Lower lobe of right lung (tissue), 2 donors: Measurements from ENCODE around the gene RIPK4. TPM values are rescaled to one million over a fixed set of nuclear protein-coding genes. Genes with fewer than 3 reads are reported as not detected.

Source experiments
- ATAC-seq, 2 donors: fragments of 200-7000 bp; cut with Tn5 transposase; one replicate each; pipeline ENCODE4 v1.9.1; 2020 to 2022; ENCODE audit warnings: mild to moderate bottlenecking in 2 of 2, moderate library complexity in 2 of 2
- DNase-seq: peaks from one replicate; pipeline ENCODE4 v3.0.0-alpha.2; 2020
- H3K27ac ChIP-seq: fragments of 200-600 bp; one replicate; pipeline ENCODE4 v1.8.0; 2022
- H3K27me3 ChIP-seq: fragments of 200-600 bp; one replicate; pipeline ENCODE4 v1.8.0; 2022; ENCODE audit warnings: low read depth
- H3K36me3 ChIP-seq: fragments of 200-600 bp; one replicate; pipeline ENCODE4 v1.8.0; 2022; ENCODE audit warnings: mild to moderate bottlenecking
- H3K4me1 ChIP-seq: fragments of 200-600 bp; one replicate; pipeline ENCODE4 v1.8.0; 2022
- H3K4me3 ChIP-seq: fragments of 200-600 bp; one replicate; pipeline ENCODE4 v1.8.0; 2022; ENCODE audit warnings: mild to moderate bottlenecking
- H3K9me3 ChIP-seq: fragments of 200-600 bp; one replicate; pipeline ENCODE4 v1.8.0; 2022
- intact Hi-C: fragments of 100-400 bp; cut with DNase I; formaldehyde crosslinking; loops from one replicate; pipeline ENCODE4 v1.11.0; 2022
- total RNA-seq: library from RNA; stranded (reverse); fragmentation: NEBNext Ultra II Directional; extraction: Animal tissue kit (Norgen Biotek cat#: 25700); gene quantifications from one replicate; pipeline ENCODE4 v1.2.1, GENCODE V29; 2021
- TF ChIP-seq, protein P1 (sequence below): fragments of 200-600 bp; IDR thresholded peaks from one replicate; pipeline ENCODE4 v1.8.0; 2022; ENCODE audit warnings: antibody characterized with exemption, mild to moderate bottlenecking
- donor health status: DM: no; HTN: yes; CAD: no; lungs with severe emphysema.

RIPK4 gene
- total RNA-seq, 1 donor from 2014 or later, result 8.7 TPM

DNA sequence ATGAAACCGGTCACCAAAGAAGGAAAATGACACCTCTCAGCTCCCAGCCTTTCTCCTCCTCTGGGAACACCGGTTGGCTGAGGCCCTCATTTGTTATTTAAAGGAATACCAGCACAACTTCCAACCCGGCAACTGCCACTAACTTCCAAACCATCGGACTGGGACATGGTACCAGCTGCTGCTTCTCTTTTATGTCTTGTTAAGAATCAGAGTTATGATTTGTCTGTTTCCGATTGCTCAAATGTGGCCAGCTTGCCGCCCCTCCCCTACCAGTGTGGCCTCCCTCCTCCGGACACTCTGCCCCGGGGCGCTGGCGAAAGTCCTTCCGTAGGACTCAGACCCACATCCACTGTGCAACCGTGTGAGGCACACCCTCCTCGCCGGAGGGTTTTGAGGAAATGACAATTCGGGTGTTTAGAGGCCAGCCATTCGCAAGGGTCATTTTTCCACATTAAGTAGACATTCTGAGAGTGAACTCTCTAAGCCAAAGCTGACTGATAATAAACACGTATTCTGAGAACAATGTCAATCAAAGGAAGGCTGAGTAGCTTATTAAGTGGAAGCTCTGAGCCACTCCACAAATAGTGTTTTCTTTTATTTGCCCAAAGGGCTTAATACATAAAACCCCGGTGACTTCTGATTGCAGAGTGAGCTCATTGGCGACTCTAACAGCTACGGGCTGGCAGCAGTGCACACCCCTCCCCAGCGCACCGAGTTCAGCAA lies 5.5 kb downstream of the RIPK4 start:
- peaks cover 3% of the 10 kb centered on the region for H3K36me3 ChIP-seq
- H3K4me1 ChIP-seq, result peaks cover 49% of the 10 kb centered on the region
- TF ChIP-seq, protein P1, sequence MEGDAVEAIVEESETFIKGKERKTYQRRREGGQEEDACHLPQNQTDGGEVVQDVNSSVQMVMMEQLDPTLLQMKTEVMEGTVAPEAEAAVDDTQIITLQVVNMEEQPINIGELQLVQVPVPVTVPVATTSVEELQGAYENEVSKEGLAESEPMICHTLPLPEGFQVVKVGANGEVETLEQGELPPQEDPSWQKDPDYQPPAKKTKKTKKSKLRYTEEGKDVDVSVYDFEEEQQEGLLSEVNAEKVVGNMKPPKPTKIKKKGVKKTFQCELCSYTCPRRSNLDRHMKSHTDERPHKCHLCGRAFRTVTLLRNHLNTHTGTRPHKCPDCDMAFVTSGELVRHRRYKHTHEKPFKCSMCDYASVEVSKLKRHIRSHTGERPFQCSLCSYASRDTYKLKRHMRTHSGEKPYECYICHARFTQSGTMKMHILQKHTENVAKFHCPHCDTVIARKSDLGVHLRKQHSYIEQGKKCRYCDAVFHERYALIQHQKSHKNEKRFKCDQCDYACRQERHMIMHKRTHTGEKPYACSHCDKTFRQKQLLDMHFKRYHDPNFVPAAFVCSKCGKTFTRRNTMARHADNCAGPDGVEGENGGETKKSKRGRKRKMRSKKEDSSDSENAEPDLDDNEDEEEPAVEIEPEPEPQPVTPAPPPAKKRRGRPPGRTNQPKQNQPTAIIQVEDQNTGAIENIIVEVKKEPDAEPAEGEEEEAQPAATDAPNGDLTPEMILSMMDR, result no peak
- H3K4me3 ChIP-seq, result peak overlapping the region; percentile 24
- DNase-seq (peak; percentile 90), ATAC-seq (peak; percentile 82 to 91)
- peaks cover 43% of the 10 kb centered on the region for H3K27me3 ChIP-seq
- H3K27ac ChIP-seq, result peak overlapping the region; percentile 78
- H3K9me3 ChIP-seq, result no peaks in the 10 kb centered on the region
- intact Hi-C loops, result no loop called here

DNA sequence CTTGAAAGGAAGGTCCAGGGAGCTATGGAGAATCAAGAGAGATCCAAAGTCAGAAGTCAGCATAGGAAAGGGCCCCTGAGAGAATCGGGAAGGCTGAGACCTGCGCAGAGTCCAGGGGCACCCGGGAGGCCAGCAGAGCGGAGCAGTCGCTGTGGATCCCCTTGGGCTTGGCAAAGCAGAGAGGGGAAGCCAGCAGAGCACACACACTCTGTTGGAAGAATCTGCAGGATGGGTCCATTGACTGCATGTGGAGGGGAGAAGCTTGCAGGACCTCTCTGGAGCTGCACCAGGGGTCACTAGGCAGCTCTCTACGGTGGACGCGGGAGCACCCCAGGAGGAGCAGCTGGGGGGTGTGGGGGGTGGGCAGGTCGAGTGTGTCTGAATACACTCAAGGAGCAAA lies 6.4 kb downstream of the RIPK4 start:
- ATAC-seq (no peak), DNase-seq (no peak)
- peaks cover 33% of the 10 kb centered on the region for H3K27me3 ChIP-seq
- peaks cover 44% of the 10 kb centered on the region for H3K4me1 ChIP-seq
- TF ChIP-seq, protein P1, result no peak
- no peak overlapping the region for H3K4me3 ChIP-seq
- no peak overlapping the region for H3K27ac ChIP-seq
- no peaks in the 10 kb centered on the region for H3K9me3 ChIP-seq
- peaks cover 13% of the 10 kb centered on the region for H3K36me3 ChIP-seq
- intact Hi-C loops, result no loop called here

DNA sequence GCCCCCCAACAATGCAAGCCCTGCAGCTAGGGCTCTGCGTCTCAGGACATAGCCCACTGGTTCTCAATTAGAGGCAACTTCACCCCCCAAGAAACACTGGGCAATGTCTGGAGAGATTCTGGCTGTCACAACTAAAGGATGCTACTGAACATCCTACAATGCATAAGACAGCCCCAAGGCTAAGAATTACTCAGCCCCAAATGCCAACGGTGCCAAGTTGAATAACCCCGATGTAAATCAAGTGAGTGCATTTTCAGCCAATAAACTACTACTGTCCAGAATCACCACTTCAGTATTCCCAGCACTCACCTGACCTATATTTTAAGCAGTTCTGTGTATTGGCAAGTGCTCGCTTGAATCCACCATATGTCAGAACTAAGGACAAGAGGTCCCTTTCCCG lies 6.9 kb downstream of the RIPK4 start:
- Histone ChIP-seq H3K4me3 (no peak overlapping the region), H3K27ac (no peak overlapping the region), H3K36me3 (peaks cover 15% of the 10 kb centered on the region), H3K27me3 (peaks cover 29% of the 10 kb centered on the region), H3K4me1 (peaks cover 44% of the 10 kb centered on the region), H3K9me3 (no peaks in the 10 kb centered on the region)
- DNase-seq (no peak), ATAC-seq (no peak)
- TF ChIP-seq, protein P1, result no peak
- intact Hi-C loops, result no loop called here

DNA sequence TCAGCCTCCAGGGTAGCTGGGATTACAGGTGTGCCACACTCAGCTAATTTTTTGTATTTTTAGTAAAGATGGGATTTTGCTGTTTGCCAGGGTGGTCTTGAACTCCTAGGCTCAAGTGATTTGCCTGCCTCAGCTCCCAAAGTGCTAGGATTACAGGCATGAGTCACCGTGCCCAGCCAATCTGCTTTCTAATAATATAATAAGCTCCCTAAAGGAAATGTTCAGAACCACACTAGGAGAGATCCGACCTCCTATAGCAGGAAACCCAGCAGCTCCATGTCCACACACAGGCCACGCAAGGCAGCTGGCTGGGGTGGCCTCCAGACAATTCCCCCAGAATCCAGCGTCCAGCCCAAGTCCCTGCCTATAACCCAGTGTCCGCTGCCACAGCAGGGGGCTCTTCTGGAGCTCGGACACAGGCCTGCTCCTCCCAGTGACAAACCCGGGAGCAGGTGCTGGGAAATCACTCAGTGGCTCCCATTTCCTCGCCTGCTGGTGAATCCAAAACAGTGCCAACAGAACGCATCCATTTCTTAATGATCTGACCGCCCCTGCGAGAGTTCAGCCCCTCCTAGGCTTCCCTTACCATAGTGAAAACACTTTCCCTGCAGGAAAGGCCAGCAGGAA lies 7.5 kb downstream of the RIPK4 start:
- Histone ChIP-seq H3K27ac (no peak overlapping the region), H3K4me3 (no peak overlapping the region), H3K9me3 (no peaks in the 10 kb centered on the region), H3K36me3 (peaks cover 15% of the 10 kb centered on the region), H3K27me3 (peaks cover 28% of the 10 kb centered on the region), H3K4me1 (peaks cover 42% of the 10 kb centered on the region)
- TF ChIP-seq, protein P1, result no peak
- no peak for ATAC-seq
- DNase-seq, result no peak
- intact Hi-C loops, result no loop called here

DNA sequence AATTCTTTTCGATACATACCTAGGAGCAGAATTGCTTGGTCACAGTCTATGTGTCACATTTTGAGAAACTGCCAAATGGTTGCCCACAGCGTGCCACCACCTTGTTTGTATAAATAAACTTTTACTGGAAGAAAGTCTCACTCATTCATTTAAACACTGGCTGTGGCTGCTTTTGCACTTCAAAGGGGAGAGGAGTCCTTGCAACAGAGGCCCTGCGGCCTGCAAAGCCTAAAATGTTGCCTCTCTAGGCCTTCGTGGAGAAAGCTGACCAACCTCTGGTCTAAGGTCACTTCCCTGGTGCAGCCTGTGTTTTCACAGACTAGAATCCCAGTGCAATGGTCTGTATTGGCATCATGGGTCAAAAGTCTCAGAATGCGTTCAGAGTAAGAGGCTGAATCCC lies 8.3 kb downstream of the RIPK4 start:
- Histone ChIP-seq H3K36me3 (peaks cover 15% of the 10 kb centered on the region), H3K4me3 (no peak overlapping the region), H3K27ac (no peak overlapping the region), H3K27me3 (peaks cover 23% of the 10 kb centered on the region), H3K9me3 (no peaks in the 10 kb centered on the region), H3K4me1 (peaks cover 34% of the 10 kb centered on the region)
- DNase-seq, result no peak
- TF ChIP-seq, protein P1, result no peak
- ATAC-seq, result no peak
- intact Hi-C loops, result no loop called here
